Daoy (cell line): ENCODE measurements around the gene POLR1E. TPM values are rescaled to one million over a fixed set of nuclear protein-coding genes. Genes with fewer than 3 reads are reported as not detected.
"Not testable (repeated sequence)": the region's sequence is repeated elsewhere in the genome, so short reads cannot be mapped to it uniquely, and the experiment has no call there.

ENCODE experiments used
- DNase-seq: peaks from one replicate; pipeline ENCODE4 v3.0.0-alpha.2; 2015; ENCODE audit warnings: low read depth
- total RNA-seq: library from RNA; depleted of rRNA; stranded (reverse); fragments of >200 nt; shearing (Covaris generic); gene quantifications from 2 replicates; pipeline ENCODE4 v1.2.3, GENCODE V29; 2014

Gene POLR1E
- total RNA-seq, 1 experiment from 2014 or later, result 91.7 TPM

DNA sequence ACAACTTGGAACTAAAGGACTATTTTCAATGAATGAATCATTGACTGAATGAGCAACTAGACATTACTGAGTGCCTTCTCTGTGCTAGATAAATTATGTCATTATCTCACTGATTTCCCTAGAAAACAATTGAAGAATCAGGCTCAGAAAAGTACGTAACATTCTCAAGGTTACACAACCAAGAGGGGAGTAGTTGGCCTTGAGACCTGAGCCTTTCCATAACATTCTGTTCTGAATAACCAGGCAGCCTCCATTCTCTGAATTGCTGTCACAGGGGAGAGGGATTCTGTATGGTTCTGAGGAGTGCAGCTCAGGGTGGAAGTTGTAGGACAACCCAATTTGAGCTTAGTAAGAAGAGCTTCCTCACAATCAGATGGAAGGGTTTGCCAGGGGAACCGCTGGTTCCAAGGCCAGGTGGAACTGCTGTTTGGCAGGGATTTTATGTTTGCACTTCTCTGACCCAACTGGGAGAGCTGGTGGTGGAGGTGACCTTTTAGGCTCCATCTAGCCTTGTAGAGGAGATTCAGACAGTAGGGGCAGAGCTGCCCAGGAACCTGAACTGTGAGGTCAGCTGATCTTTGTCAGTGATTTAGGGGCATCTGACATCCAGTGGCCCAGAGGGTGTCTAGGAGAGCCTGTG is 16.3 kb downstream of the POLR1E start:
- no peak for DNase-seq

- peak; percentile 37 for DNase-seq
Measured at GRCh38 chr9:37503736-37504135, 18.0 kb downstream of the POLR1E start.

DNA sequence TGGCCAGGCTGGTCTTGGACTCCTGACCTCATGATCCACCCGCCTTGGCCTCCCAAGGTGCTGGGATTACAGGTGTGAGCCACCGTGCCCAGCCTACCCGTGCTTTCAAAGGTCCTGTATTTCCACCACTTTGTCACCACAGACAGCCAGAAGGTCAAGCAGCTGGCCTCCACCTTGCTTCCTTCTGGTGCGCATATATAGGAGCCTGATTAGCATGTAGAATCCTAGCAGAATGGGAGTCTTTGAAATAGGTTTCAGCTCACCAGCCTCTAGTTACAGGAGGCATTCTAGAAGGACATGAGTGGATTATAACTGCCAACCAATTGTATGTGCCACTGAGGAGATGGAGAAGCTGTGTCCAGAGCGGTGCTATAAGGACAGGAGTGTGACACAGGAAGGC is 18.9 kb downstream of the POLR1E start:
- DNase-seq, result no peak

- no peak for DNase-seq
Measured at GRCh38 chr9:37507566-37508134, 21.9 kb downstream of the POLR1E start.

DNA sequence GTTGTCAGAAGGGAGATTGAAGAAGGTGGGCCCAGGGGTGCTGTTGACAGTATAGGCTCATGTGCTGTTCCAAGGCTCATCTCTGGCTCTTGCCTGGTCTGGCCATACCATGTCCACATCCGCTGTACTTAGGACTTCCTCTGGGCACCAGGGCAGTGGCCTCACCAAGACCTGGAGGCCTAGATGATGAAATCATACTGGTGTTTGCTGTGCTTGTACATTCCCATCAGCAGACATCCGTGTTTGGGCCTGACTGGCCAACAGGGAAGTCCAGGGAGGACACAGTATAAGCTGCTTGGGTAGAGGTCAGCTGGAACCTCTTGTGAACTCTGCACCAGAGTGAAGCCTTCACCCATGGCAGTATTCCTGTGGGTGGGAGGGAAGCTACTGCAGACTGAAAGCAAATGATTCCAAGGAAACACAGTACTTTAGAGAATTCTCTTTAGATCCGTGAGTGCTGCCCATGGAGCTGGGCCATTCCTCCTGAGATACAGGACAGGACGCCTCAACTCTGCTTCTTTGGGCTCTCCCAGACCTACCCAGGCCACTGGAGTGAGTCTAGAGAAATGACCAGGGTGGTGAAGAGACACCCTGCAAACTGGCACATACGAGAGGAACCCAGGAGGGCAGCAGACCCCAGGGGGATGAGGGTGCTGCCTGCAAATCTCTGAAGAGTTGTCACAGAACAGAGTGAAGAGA is 22.5 kb downstream of the POLR1E start:
- DNase-seq, result no peak

GRCh38 chr9:37508834-37509206 is 23.1 kb downstream of the POLR1E start:
- DNase-seq, result no peak

- no peak for DNase-seq
Measured at GRCh38 chr9:37509536-37509935, 23.8 kb downstream of the POLR1E start.

DNA sequence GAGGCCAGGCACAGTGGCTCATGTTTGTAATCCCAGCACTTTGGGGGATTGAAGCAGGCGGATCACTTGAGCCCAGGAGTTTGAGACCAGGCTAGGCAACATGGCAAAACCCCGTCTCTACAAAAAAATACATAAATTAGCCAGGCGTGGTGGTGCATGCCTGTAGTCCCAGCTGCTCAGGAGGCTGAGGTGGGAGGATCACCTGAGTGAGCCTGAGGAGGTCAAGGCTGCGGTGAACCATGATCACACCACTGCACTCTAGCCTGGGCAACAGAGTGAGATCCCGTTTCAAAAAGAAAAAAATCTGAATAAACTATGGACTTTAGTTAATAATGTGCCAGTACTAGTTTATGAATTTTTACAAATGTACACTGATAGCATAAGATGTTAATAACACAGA is 24.3 kb downstream of the POLR1E start:
- not testable (repeated sequence) for DNase-seq

- peak; percentile 44 for DNase-seq
Measured at GRCh38 chr9:37511016-37512010, 25.6 kb downstream of the POLR1E start.

DNA sequence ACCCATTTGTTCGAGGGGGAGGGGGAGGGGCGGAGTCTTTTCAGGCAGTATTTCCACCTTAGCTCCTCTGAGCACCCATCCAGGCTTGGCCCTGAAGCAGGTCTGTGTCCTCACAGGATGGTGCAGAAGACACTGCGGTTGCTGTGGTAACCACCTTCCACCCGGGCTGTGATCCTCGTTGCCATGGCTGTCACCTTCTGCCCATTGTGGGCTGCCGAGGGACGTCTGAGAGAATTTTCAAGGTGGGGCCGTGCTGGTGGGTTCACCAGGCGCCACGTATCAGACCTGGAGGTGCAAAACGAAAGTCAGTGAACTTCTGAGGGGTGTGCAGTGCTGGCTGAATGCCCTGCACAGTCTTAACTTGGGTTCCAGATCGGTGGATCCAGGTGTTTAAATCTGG is 26.7 kb downstream of the POLR1E start:
- no peak for DNase-seq

DNA sequence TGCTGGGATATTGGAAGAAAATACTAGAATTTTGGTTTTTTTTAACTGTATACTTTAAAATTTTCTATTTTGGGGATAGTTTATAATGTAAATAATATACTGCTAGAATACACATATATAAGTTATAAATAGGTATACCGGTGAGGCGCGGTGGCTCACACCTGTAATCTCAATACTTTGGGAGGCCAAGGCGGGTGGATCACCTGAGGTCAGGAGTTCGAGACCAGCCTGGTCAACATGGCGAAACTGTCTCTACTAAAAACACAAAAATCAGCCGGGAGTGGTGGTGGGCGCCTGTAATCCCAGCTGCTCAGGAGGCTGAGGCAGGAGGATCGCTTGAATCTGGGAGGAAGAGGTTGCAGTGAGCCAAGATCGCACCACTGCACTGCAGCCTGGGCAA is 28.7 kb downstream of the POLR1E start:
- DNase-seq, result not testable (repeated sequence)

- DNase-seq, result no peak
Measured at GRCh38 chr9:37514999-37515398, 29.3 kb downstream of the POLR1E start.

GRCh38 chr9:37515620-37516258 is 30.0 kb downstream of the POLR1E start:
- DNase-seq, result no peak

DNA sequence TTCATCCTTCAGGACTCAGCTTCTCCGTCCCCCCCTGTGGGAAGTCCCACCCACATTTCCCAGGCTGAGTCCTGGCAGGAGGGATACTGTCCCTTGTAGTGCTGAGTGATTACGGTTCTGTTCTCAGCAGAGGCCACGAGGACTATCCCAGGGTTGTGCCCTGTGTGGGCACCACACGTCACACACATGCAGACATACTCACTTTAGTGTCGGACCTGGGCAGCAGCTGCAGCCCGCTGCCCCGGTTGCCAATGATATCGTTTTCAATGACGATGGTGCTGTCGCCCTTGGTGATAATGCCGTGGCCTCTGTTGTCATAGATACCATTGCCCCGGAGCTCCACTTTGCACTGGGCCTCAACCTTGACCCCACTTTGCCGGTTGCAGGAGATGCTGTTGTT is 32.2 kb downstream of the POLR1E start:
- no peak for DNase-seq

DNA sequence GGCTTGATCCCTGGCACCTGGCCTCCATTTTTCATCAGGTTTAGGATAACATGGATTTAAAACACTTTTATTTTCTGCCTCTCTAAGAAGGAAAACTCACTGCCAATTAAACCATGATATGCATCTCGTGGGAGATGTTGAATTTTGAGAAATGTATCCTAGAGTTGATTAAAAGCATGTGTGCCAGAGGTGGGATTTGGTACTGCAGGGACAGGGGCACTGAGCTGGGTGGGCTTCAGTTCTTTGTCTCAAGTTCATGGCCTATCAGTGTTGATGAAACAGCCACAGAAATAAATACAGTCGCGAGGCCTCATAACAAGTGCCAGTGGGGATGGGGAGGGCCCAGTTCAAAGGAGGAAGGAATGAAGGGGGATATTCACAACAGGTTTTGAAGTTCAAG is 34.9 kb downstream of the POLR1E start:
- DNase-seq, result no peak

GRCh38 chr9:37521111-37521510 is 35.4 kb downstream of the POLR1E start:
- DNase-seq, result no peak

- no peak for DNase-seq
Measured at GRCh38 chr9:37522971-37523370, 37.2 kb downstream of the POLR1E start.

GRCh38 chr9:37523916-37524315 is 38.2 kb downstream of the POLR1E start:
- DNase-seq, result no peak

GRCh38 chr9:37528652-37529471 is 43.1 kb downstream of the POLR1E start:
- peak; percentile 68 for DNase-seq

GRCh38 chr9:37531699-37532098 is 46.0 kb downstream of the POLR1E start:
- DNase-seq, result no peak

- no peak for DNase-seq
Measured at GRCh38 chr9:37534412-37534811, 48.7 kb downstream of the POLR1E start.
